ENCODE results near the gene VMP1.
"Not testable (repeated sequence)": the region's sequence is repeated elsewhere in the genome, so short reads cannot be mapped to it uniquely, and the experiment has no call there.

Gene VMP1

GRCh38 chr17:59873414-59873813 is 166.0 kb downstream of the VMP1 start:
- not testable (repeated sequence) for DNase-seq

GRCh38 chr17:59874376-59874775 is 166.9 kb downstream of the VMP1 start:
- no peak for DNase-seq

DNA sequence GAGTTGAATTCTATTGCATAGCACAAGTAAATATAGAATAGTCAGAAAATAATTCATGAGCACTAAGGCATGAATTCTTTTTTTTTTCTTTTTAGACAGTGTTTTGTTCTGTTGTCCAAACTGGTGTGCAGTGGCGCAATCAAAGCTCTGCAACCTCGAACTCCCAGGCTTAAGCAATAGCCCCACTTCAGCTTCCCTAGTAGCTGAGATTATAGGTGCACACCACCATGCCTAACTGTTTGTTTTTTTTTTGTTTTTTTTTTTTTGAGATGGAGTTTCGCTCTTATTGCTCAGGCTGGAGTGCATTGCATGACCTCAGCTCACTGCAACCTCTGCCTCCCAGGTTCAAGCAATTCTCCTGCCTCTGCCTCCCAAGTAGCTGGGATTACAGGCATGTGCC is 168.7 kb downstream of the VMP1 start:
- DNase-seq = no peak

GRCh38 chr17:59877965-59878364 is 170.5 kb downstream of the VMP1 start:
- no peak for DNase-seq

GRCh38 chr17:59878624-59879023 is 171.2 kb downstream of the VMP1 start:
- DNase-seq = no peak

DNA sequence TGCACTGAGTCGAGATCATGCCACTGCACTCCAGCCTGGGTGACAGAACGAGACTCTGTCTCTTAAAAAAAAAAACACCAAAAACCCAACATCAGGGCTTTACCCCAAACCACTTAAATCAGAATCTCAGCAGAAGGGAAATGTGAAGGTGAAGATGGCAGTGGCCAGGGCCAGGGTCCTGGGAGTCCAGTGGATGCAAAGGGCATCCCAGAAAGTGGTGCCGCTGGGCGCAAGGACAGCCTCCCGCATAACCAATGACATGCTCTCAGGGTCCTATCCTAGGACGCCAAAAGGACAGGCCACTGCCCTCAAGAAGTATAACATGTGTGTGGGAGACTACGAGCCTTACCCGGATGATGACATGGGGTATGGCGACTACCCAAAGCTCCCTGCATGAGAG is 177.4 kb downstream of the VMP1 start:
- no peak for DNase-seq

GRCh38 chr17:59888145-59888750 is 180.8 kb downstream of the VMP1 start:
- DNase-seq = no peak

DNA sequence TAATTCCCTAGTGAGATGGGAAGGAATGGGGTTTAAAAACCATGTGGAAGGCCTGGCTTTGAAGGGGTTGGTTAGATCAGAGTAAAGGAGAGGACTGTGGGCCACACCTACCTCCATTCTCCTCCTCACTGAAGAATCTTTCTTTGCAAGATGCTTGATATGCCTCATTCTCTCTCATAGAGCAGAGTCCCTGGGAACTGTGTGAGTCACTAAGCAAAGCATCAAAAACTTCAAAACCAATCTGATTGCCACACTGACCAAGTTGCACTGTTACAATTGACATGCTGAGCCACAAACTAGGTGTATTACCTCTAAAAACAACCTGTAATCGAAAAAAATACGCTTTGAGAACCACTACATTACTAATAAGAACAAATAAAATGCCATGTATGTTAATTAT is 183.3 kb downstream of the VMP1 start:
- no peak for DNase-seq

Measured in NK-92 treated with Interleukin-12 subunit alpha and Interleukin-12 subunit beta, amount 100 ng/mL, for 24 hours (cell line).